SK-N-SH treated with all-trans-retinoic acid at 6 μM for 48 hours (cell line): ENCODE data around the gene PRR11.
A peak's percentile ranks its signal among the peaks of the same experiment; 100 is the strongest.

Experiments used
- ATAC-seq: fragments of 200-7000 bp; cut with Tn5 transposase; 3 replicates; pipeline ENCODE4 v1.9.1; 2020; ENCODE audit warnings: mild to moderate bottlenecking, moderate library complexity
- ARNTL ChIP-seq: fragments of 450-650 bp; formaldehyde crosslinking; IDR thresholded peaks from 2 replicates; pipeline ENCODE4 v1.5.0; 2020; ENCODE audit warnings: low read depth, mild to moderate bottlenecking, moderate library complexity, borderline replicate concordance
- BACH2 ChIP-seq: fragments of 250-450 bp; sonication (Bioruptor Pico); IDR thresholded peaks from 2 replicates; pipeline ENCODE4 v1.9.0; 2021; ENCODE audit warnings: mild to moderate bottlenecking, borderline replicate concordance
- CSDC2 ChIP-seq: fragments of 250-450 bp; sonication (Bioruptor Pico); IDR thresholded peaks from 2 replicates; pipeline ENCODE4 v1.5.0; 2020; ENCODE audit warnings: mild to moderate bottlenecking, moderate library complexity
- ESRRG ChIP-seq: fragments of 250-450 bp; sonication (Bioruptor Pico); IDR thresholded peaks from 2 replicates; pipeline ENCODE4 v1.6.1; 2021; ENCODE audit warnings: mild to moderate bottlenecking
- GLIS3 ChIP-seq: fragments of 250-450 bp; sonication (Bioruptor Pico); IDR thresholded peaks from 2 replicates; pipeline ENCODE4 v1.5.0; 2020; ENCODE audit warnings: mild to moderate bottlenecking, moderate library complexity
- ISL1 ChIP-seq: fragments of 250-450 bp; sonication (Bioruptor Pico); IDR thresholded peaks from 2 replicates; pipeline ENCODE4 v2.1.2; 2022; ENCODE audit warnings: mild to moderate bottlenecking, moderate library complexity
- OSR1 ChIP-seq: fragments of 250-450 bp; sonication (Bioruptor Pico); IDR thresholded peaks from 2 replicates; pipeline ENCODE4 v1.8.0; 2022; ENCODE audit warnings: moderate library complexity, mild to moderate bottlenecking, inconsistent platforms
- PPARA ChIP-seq: fragments of 250-450 bp; sonication (Bioruptor Pico); IDR thresholded peaks from 2 replicates; pipeline ENCODE4 v1.5.0; 2020; ENCODE audit warnings: mild to moderate bottlenecking, borderline replicate concordance
- RARB ChIP-seq: fragments of 250-450 bp; sonication (Bioruptor Pico); IDR thresholded peaks from 2 replicates; pipeline ENCODE4 v1.8.0; 2021; ENCODE audit warnings: mild to moderate bottlenecking, moderate library complexity
- SNAI2 ChIP-seq: fragments of 250-450 bp; sonication (Bioruptor Pico); IDR thresholded peaks from 2 replicates; pipeline ENCODE4 v1.5.0; 2020; ENCODE audit warnings: mild to moderate bottlenecking, moderate library complexity
- TCF4 ChIP-seq: fragments of 250-450 bp; sonication (Bioruptor Pico); IDR thresholded peaks from 2 replicates; pipeline ENCODE4 v1.8.0; 2021; ENCODE audit warnings: mild to moderate bottlenecking, moderate library complexity, borderline replicate concordance
- TOX ChIP-seq: fragments of 250-450 bp; sonication (Bioruptor Pico); IDR thresholded peaks from 2 replicates; pipeline ENCODE4 v1.8.0; 2021; ENCODE audit warnings: mild to moderate bottlenecking, moderate library complexity, borderline replicate concordance
- ZFP3 ChIP-seq: fragments of 250-450 bp; sonication (Bioruptor Pico); IDR thresholded peaks from 2 replicates; pipeline ENCODE4 v1.5.0; 2020; ENCODE audit warnings: mild to moderate bottlenecking, moderate library complexity
- ZFP30 ChIP-seq: fragments of 450-650 bp; formaldehyde crosslinking; IDR thresholded peaks from 2 replicates; pipeline ENCODE4 v1.5.0; 2022; ENCODE audit warnings: mild to moderate bottlenecking, moderate library complexity
- ZNF70 ChIP-seq: fragments of 450-650 bp; formaldehyde crosslinking; IDR thresholded peaks from 2 replicates; pipeline ENCODE4 v1.5.0; 2020; ENCODE audit warnings: mild to moderate bottlenecking, moderate library complexity
- ZNF8 ChIP-seq: fragments of 450-650 bp; formaldehyde crosslinking; IDR thresholded peaks from 2 replicates; pipeline ENCODE4 v1.5.0; 2020; ENCODE audit warnings: mild to moderate bottlenecking, moderate library complexity
- TF ChIP-seq, protein P1 (sequence below): fragments of 250-450 bp; sonication (Bioruptor Pico); IDR thresholded peaks from 2 replicates; pipeline ENCODE4 v1.5.0; 2020; ENCODE audit warnings: mild to moderate bottlenecking, moderate library complexity
- TF ChIP-seq, protein P2 (sequence below): fragments of 250-450 bp; sonication (Bioruptor Pico); IDR thresholded peaks from 2 replicates; pipeline ENCODE4 v1.5.1; 2021; ENCODE audit warnings: mild to moderate bottlenecking, moderate library complexity
- TF ChIP-seq, protein P3 (sequence below): fragments of 250-450 bp; sonication (Bioruptor Pico); IDR thresholded peaks from 2 replicates; pipeline ENCODE4 v1.5.1; 2020; ENCODE audit warnings: low read depth, mild to moderate bottlenecking, moderate library complexity
- TF ChIP-seq, protein P4 (sequence below): fragments of 250-450 bp; sonication (Bioruptor Pico); IDR thresholded peaks from 2 replicates; pipeline ENCODE4 v1.8.0; 2020; ENCODE audit warnings: mild to moderate bottlenecking, moderate library complexity, borderline replicate concordance

Gene PRR11

DNA sequence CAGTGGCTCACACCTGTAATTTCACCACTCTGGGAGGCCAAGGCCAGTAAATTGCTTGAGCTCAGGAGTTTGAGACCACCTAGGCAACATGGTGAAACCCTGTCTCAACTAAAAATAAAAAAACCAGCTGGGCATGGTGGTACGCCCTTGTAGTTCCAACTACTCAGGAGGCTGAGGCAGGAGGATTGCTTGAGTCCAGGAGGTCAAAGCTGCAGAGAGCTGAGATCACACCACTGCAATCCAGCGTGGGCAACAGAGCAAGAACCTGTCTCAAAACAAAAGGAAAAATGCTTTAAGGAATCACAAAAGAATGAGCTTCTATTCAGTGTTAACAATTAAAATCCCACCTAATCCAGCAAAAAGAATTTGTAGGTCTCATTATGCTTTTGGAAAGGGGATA, 5.9 kb downstream of the PRR11 start (continued):
- no peak for TF ChIP-seq OSR1 (CRISPR knock-in tag)
- TF ChIP-seq, all 23 proteins: peak for 0

DNA sequence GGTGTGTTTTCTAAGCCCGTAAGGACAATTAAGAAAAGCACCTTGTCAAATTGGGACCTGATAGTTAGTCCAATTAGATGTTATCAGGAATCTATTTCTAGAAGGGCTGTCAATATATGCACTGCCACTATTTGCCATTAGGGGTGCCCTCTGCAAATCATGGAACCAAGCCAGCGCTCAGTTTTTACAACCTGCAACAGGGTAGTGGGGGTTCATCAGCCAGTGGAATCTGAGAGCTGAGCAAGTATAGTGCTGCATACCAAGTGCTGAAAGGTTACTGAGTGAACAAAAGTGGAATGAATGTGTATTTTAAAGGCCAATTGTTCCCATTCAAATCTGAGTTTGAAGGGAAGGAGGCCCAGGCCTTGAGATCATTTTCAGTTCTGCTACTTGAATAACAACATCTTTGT, 10.4 kb downstream of the PRR11 start:
- TF ChIP-seq ZNF70 (CRISPR knock-in tag) (no peak), ESRRG (CRISPR knock-in tag) (no peak), ARNTL (CRISPR knock-in tag) (no peak), PPARA (CRISPR knock-in tag) (no peak), CSDC2 (CRISPR knock-in tag) (no peak), ZFP30 (CRISPR knock-in tag) (no peak), BACH2 (CRISPR knock-in tag) (no peak), TCF4 (CRISPR knock-in tag) (no peak), ZNF8 (no peak), SNAI2 (CRISPR knock-in tag) (no peak), GLIS3 (no peak), TOX (CRISPR knock-in tag) (no peak), ZFP3 (CRISPR knock-in tag) (no peak), OSR1 (CRISPR knock-in tag) (no peak), RARB (CRISPR knock-in tag) (no peak)
- TF ChIP-seq, protein P1, sequence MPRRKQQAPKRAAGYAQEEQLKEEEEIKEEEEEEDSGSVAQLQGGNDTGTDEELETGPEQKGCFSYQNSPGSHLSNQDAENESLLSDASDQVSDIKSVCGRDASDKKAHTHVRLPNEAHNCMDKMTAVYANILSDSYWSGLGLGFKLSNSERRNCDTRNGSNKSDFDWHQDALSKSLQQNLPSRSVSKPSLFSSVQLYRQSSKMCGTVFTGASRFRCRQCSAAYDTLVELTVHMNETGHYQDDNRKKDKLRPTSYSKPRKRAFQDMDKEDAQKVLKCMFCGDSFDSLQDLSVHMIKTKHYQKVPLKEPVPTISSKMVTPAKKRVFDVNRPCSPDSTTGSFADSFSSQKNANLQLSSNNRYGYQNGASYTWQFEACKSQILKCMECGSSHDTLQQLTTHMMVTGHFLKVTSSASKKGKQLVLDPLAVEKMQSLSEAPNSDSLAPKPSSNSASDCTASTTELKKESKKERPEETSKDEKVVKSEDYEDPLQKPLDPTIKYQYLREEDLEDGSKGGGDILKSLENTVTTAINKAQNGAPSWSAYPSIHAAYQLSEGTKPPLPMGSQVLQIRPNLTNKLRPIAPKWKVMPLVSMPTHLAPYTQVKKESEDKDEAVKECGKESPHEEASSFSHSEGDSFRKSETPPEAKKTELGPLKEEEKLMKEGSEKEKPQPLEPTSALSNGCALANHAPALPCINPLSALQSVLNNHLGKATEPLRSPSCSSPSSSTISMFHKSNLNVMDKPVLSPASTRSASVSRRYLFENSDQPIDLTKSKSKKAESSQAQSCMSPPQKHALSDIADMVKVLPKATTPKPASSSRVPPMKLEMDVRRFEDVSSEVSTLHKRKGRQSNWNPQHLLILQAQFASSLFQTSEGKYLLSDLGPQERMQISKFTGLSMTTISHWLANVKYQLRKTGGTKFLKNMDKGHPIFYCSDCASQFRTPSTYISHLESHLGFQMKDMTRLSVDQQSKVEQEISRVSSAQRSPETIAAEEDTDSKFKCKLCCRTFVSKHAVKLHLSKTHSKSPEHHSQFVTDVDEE (CRISPR knock-in tag): no peak
- TF ChIP-seq, protein P2, sequence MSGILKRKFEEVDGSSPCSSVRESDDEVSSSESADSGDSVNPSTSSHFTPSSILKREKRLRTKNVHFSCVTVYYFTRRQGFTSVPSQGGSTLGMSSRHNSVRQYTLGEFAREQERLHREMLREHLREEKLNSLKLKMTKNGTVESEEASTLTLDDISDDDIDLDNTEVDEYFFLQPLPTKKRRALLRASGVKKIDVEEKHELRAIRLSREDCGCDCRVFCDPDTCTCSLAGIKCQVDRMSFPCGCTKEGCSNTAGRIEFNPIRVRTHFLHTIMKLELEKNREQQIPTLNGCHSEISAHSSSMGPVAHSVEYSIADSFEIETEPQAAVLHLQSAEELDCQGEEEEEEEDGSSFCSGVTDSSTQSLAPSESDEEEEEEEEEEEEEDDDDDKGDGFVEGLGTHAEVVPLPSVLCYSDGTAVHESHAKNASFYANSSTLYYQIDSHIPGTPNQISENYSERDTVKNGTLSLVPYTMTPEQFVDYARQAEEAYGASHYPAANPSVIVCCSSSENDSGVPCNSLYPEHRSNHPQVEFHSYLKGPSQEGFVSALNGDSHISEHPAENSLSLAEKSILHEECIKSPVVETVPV: no peak
- TF ChIP-seq, protein P3, sequence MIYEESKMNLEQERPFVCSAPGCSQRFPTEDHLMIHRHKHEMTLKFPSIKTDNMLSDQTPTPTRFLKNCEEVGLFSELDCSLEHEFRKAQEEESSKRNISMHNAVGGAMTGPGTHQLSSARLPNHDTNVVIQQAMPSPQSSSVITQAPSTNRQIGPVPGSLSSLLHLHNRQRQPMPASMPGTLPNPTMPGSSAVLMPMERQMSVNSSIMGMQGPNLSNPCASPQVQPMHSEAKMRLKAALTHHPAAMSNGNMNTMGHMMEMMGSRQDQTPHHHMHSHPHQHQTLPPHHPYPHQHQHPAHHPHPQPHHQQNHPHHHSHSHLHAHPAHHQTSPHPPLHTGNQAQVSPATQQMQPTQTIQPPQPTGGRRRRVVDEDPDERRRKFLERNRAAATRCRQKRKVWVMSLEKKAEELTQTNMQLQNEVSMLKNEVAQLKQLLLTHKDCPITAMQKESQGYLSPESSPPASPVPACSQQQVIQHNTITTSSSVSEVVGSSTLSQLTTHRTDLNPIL (CRISPR knock-in tag): no peak
- TF ChIP-seq, all 23 proteins: peak for 0
- peak; percentile 91 for ATAC-seq

DNA sequence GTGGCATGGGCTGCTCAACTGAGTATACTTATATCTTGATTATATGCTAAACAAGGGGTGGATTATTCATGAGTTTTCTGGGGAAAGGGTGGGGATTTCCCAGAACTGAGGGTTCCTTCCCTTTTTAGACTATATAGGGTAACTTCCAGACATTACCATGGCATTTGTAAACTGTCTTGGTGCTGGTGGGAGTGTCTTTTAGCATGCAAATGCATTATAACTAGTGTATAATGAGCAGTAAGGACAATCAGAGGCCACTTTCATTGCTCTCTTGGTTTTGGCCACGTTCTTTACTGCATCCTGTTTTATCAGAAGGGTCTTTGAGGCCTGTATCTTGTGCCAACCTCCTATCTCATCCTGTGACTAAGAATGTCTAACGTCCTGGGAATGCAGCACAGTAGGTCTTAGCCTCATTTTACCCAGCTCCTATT, 12.0 kb downstream of the PRR11 start:
- no peak; the same call in 2 of the 3 replicates for ATAC-seq
- TF ChIP-seq ZNF70 (CRISPR knock-in tag): no peak
- TF ChIP-seq TCF4 (CRISPR knock-in tag): no peak
- TF ChIP-seq, protein P3 (CRISPR knock-in tag): no peak
- TF ChIP-seq ZNF8: no peak
- TF ChIP-seq BACH2 (CRISPR knock-in tag): no peak
- TF ChIP-seq TOX (CRISPR knock-in tag): no peak
- TF ChIP-seq ESRRG (CRISPR knock-in tag): no peak
- no peak for TF ChIP-seq OSR1 (CRISPR knock-in tag)
- TF ChIP-seq, all 23 proteins: peak for 0

DNA sequence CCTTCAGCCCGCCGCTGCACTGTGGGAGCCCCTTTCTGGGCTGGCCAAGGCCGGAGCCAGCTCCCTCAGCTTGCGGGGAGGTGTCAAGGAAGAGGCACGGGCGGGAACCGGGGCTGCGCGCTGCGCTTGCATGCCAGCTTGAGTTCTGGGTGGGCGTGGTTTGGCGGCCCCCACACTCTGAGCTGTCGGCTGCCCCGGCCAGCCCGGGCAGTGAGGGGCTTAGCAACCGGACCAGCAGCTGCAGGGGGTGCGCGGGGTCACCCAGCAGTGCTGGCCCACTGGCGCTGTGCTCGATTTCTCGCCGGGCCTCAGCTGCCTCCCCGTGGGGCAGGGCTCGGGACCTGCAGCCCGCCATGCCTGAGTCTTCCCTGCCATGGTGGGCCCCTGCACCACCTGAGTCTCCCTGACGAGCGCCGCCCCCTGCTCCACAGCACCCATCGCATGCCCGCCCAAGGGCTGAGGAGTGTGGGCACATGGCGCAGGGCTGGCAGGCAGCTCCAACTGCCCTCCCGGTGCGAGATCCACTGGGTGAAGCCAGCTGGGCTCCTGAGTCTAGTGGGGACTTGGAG, 17.0 kb downstream of the PRR11 start:
- ATAC-seq: no peak
- TF ChIP-seq ISL1 (CRISPR knock-in tag): no peak
- TF ChIP-seq SNAI2 (CRISPR knock-in tag): no peak
- TF ChIP-seq BACH2 (CRISPR knock-in tag): no peak
- TF ChIP-seq, protein P1 (CRISPR knock-in tag): no peak
- TF ChIP-seq, protein P4, sequence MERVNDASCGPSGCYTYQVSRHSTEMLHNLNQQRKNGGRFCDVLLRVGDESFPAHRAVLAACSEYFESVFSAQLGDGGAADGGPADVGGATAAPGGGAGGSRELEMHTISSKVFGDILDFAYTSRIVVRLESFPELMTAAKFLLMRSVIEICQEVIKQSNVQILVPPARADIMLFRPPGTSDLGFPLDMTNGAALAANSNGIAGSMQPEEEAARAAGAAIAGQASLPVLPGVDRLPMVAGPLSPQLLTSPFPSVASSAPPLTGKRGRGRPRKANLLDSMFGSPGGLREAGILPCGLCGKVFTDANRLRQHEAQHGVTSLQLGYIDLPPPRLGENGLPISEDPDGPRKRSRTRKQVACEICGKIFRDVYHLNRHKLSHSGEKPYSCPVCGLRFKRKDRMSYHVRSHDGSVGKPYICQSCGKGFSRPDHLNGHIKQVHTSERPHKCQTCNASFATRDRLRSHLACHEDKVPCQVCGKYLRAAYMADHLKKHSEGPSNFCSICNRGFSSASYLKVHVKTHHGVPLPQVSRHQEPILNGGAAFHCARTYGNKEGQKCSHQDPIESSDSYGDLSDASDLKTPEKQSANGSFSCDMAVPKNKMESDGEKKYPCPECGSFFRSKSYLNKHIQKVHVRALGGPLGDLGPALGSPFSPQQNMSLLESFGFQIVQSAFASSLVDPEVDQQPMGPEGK (CRISPR knock-in tag): no peak
- no peak for TF ChIP-seq OSR1 (CRISPR knock-in tag)
- TF ChIP-seq, protein P2: no peak
- TF ChIP-seq ZNF70 (CRISPR knock-in tag): no peak
- TF ChIP-seq, all 23 proteins: peak for 0
